Stimulated activated CD8-positive, alpha-beta memory T cell treated with anti-CD3 and anti-CD28 coated beads, Interleukin-7, amount 100 ng/mL, for 48 hours (primary cell): Measurements from ENCODE around the gene ATP11A.
"Not testable (repeated sequence)": the region's sequence is repeated elsewhere in the genome, so short reads cannot be mapped to it uniquely, and the experiment has no call there.

Experiments
- DNase-seq, 2 donors: peaks; one replicate each; pipeline ENCODE4 v3.0.0-alpha.2; 2020; ENCODE audit warnings: low read depth in 1 of 2; ENCODE audit errors: extremely low read depth in 1 of 2

Gene ATP11A

DNA sequence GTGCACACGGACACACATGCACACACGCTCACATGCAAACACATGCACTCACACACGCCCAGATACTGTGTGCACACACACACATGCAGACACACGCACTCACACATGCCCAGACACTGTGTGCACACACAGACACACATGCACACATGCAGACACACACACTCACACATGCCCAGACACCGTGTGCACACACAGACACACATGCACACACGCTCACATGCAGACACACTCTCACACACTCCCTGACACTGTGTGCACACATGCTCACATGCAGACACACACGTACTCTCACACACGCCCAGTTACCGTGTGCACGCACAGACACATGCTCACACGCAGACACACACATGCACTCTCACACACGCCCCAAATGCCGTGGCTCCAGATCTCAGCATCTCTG is 142.0 kb downstream of the ATP11A start:
- no peak for DNase-seq

DNA sequence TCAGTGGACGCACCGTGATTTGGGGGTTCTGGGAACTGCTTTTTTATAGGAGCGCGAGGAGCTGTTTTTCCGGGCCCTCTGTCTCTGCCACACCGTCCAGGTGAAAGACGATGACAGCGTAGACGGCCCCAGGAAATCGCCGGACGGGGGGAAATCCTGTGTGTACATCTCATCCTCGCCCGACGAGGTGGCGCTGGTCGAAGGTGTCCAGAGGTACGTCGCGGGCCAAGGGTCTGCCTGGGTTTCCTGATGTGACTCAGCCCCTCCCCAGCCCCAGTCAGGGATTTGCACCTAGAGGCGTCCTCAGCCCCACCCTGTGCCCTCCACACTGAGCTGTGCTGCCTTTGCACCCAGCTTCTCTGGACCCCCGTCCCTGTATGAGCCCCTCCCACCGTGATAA is 143.0 kb downstream of the ATP11A start:
- no peak for DNase-seq

DNA sequence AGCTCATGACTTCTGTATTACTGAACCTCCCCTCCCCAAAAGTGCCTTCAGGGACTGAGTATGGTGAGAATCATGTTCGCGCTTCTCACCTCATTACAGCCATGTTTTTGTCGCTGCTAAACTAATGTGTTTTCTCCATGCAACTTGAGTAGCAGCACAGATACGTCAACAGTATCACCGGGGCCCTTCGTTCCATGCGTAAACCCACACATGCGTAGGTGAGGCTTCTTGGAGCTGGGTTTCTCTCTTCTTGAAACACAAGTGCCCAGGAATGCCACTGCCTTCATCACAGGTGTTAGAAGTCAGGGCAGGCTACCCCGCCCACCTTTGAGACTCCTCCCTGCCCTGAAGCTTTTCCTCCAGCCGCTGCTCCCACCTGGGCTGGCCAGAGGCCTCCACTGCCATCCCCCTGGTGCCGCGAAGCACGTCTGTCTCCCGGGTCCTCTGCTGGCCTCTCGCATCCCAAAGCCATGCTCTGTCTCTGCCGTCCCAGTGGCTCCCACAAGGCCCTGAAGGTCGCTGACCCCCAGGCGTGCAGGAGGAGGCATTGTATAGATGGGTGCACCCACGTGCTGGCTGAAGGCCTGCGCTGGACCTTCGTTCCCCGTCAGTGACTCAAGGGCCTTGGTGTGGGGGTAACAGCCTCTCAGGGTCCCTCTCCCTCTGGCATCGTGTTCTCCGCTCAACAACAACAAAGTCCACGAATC is 143.9 kb downstream of the ATP11A start:
- DNase-seq: no peak

DNA sequence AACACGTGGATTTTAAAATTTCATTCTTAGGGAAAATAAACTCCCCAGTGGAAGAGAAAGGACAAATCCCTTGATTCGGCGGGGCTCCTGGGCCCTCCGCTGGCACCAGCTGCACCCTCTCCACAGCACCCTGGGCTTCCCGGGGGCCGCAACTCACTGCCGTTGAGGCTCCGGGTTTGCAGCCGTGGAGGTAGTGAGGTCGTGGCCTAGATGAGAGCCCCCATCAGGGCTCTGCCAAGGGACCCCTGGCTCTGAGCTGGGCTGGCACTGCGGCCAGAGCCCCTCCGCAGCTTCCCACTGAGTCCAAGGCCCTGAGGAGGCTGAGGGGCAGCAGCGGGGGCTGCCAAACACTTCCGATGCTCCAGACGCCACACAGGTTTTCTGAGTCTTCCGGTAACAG is 145.5 kb downstream of the ATP11A start:
- DNase-seq: no peak

DNA sequence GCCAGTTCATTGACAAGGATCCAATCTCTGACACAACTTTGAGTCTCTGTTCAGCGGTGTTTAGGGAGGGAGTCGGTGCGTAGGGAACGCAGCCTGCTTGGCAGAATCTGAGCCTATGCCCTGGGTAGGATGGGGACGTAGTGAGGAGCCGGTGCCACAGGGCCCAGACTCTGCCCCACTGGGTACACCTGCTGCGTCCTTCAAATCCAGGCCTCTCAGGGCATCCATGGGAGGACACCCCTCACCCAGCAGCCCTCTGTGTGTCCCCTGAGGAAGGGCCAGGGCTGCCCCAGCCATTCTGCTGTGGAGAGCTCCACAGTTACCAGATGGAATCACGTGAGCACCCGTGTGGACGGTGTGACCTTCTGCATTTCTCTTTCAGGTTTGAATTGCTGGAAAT is 146.0 kb downstream of the ATP11A start:
- DNase-seq: no peak

DNA sequence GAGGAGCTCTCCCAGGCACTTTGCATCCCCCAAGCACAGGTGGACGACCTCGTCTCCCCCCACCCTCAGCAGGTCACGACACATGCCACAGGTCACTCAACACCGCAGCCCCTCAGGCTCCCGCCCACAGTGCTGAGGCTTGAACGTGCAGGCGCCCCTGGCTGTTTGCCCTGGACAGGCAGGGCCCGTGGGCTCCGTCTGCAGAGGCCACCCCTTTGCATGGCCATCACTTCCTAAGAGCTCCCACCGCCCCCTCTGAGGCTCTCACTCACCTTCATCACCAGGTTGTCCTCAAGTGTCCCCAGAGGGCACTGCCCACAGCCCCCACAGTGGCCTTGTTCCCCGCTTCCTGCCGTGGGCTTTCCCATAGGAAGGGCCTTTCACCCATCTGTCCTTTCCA is 147.1 kb downstream of the ATP11A start:
- DNase-seq: no peak

DNA sequence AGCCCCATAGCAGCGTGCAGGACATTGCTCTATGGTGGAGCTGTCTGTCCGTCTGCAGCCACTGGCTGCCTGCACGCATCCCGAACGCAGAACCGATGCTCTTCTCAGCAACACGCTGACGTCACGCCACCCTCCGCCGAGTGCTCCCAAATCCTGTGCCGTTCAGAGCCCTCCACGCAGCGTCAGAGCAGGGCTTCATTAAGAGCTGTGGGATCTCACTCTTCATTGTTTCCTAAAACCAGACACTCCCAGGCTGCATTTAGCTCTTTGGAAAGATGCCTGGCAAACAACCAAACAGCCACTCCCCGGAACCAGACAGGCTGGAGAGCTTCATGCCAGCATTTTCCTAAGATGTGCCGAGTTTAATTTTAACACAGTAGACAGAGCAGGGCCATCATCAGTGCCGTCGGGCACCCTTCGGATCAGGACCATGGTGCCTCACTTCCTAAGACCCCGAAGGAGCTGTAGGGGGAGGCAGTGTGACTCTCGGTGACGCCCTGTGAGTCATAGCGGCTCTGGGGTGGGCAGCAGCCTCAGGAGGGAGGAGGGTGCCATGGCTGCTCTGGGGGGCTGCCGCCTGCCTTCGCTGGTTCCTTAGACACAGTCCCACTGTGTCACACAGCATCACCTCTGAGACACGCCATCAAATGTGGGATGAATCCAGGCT is 147.7 kb downstream of the ATP11A start:
- DNase-seq: no peak

DNA sequence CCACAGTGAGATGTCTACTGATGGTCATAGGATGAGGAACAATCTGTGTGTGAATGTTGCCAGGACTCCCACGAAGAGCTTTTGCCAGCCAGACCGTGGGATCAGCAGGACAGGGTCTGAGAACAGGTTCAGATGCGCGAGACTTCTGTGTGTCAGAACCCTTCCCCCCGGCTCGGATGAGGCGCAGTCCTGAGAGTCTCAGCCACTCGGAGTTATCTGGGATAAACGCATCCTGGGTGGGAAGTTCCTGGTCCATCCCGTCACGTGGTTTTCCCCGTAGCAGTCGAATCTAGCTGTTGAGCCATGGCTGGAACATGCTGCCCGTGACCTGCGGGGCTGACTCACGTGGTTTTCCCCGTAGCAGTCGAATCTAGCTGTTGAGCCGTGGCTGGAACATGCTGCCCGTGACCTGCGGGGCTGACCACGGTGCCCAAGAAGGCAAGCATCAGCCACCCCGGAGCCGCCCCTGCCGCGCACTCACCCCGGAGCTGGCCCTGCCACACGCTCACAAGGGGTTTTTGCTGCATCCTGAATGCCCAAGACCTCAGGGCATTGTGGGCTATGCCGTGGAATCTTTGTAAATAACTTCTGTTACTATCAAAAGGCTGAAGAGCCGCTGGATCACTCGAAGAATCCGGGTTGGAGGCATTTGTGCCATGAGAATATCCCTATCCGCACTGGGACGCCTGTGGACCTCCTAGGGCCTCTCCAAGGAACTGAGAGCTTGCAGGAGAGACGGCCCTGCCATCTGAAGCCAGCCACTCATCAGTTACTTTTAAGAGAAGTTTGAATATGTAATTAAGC is 148.4 kb downstream of the ATP11A start:
- DNase-seq: no peak

DNA sequence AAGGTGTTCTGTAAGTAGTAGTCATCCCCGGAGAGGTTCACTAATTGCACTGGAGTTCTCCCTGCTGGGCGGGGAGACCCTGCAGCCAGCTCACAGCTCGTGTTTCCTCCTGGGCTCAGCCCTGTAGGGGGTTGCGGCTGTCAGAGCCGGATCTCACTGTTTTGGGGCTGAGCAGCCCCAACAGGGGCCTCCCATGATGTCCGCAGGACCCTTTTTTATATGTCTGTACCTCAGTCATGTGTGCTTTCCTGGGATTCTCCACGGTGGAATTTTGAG is 148.9 kb downstream of the ATP11A start:
- DNase-seq: no peak

DNA sequence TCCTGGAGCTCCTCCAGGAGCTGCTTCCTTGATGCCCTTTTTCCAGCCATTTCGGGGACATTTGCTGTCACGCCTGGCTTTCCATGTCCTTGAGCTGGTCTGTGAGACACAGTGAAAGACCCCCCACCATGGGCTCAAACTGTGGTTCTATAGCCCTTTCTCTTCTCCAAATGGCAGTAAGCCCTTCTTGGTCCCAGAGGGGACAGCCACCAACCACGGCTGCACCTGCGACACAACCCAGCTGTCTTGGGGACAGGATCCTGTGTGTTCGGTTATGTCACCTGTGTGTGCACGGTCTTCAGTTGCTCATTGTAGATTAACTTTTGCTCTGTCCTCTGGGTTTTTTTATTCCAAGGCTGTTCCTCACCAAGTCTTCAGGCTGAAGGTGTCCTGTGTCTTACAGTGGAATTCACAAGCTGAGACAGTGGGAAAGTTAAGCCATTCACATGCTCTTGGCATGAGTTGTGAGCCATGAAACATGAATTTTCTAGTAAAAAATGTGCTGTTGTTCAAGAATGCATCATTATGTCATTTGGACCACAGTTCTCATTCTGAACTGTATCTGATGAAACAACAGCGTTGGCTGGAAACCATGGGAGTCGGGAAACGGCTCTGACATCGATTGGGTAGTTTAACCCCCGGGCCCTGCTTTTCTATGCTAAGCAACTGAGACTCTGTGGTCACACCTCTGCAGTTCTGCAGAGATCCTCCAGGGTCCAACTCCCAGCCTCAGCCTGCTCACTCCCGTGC is 149.7 kb downstream of the ATP11A start:
- DNase-seq: no peak

DNA sequence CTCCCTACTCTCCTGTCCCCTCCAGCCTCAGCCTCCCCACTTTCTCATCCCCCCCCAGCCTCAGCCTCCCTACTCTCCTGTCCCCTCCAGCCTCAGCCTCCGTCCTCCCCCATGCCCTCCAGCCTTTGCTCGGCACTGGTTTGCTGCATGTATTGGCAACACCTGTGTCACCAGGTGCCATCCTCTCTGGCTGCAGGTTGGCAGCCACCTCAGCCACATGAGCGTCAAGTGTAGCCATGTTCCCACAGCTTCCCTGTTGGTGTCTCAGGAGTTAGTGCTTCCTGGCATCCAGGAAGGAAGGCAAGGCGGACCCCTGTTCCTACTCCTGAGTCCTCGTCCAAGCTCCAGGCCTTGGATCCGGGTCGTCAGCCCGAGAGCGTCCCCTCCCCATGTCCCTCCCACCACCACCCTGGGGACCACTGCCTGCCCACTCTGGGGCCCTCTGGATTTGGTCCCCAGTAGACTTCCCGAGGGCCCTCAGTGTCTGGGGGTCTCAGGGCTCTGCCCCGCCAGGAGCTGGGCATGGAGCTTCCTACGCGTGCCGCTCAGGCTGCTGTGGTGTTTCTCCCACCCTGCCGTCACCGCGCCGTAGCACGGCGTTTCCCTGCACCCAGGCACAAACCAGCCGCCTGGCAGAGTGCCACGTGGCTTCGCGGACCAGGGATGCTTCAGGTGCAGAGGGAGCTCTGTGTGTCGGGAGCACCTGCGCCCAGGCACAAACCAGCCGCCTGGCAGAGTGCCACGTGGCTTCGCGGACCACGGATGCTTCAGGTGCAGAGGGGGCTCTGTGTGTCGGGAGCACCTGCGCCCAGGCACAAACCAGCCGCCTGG is 150.8 kb downstream of the ATP11A start:
- no peak for DNase-seq

DNA sequence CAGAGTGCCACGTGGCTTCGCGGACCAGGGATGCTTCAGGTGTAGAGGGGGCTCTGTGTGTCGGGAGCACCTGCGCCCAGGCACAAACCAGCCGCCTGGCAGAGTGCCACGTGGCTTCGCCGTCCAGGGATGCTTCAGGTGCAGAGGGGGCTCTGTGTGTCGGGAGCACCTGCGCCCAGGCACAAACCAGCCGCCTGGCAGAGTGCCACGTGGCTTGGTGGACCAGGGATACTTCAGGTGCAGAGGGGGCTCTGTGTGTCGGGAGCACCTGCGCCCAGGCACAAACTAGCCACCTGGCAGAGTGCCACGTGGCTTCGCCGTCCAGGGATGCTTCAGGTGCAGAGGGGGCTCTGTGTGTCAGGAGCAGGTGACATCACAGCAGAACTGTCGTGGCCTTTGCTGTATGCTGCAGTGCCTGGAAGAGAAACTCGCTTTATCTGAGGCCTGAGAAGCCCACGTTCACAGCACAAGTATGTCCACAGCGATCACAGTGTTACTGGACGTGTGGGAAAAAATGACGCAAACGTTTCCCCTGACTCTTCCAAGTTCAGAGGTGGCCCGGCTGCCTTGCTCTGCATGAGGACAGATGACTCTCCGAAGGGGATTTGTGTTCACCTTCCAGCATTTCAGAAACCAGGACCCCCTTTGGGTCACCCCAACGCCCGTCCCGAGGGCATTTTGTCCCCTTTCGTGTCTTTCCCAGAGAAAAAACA is 151.6 kb downstream of the ATP11A start:
- DNase-seq: not testable (repeated sequence)

DNA sequence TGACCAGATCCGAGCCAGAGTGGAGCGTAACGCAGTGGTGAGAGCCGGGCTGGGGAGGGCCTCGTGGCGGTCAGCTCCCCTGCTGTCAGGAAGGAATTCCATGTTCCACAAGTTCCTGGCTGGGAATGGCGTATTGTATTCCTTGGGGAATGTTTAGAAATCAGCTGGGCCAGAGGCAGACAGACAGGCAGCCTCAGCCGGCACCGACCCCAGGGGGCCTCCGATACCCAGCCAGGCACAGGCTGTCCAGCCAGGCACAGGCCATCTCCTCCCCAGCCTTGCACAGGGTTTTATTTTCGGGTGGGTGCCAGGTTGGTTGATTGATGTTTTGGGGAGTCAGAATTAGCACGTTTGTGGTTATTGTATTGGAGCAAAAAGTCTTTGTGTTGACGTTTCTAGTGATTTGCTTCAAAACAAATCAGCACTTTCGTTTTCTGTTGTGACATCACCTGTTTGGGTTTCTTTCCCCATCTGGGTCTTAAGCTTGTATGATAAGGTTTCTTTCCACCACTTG is 152.6 kb downstream of the ATP11A start:
- DNase-seq: no peak

DNA sequence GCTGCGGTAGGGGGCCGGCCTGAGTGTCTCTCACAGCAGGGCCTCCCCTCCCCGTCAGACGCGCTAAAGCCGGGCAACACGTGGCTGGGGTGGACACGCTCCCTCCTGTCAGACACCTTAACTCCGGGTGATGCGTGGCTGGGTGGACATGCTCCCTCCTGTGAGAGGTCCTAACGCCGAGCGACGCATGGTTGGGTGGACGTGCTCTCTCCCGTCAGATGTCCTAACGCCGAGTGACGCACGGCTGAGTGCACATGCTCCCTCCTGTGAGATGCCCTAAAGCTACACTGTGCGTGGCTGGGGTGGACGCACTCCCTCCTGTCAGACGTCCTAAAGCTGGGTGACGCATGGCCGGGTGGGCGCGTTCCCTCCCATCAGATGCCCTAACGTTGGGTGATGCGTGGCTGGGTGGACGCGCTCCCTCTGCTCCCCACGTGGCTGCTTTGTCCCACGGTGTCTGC is 153.1 kb downstream of the ATP11A start:
- DNase-seq: no peak

DNA sequence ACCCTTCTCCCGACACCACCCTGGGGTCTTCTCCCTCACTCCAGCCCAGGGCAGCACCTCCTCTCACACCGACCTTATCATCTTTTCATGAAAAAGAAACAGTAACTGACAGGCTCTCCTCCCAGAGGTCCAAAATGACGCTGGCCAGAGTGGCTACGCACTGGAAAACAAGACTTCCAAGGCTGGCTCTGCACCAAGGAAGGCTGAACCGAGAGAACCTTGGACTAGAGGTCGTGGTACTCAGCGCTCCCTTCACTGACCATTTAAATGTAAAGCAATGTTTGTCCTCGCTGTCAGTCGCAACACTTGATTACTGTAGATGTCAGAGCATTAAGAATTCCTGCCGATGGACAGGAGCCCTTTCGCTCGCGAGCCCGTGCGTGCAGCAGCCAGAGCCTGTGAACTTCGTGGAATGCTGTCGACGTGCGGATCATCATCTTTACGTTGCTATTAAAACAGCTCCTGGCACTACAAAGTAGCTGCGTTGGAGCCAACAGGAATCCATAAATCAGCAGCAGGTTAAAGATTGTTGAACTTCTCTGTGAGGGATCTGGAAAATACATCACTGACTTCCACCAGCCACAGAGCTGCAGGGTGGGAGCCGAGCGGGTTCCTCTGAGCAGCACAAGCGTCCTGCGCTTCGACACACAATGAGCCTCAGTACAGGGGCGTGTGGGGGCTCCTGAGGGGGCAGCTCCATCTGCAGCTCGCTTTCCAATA is 153.7 kb downstream of the ATP11A start:
- DNase-seq: no peak

DNA sequence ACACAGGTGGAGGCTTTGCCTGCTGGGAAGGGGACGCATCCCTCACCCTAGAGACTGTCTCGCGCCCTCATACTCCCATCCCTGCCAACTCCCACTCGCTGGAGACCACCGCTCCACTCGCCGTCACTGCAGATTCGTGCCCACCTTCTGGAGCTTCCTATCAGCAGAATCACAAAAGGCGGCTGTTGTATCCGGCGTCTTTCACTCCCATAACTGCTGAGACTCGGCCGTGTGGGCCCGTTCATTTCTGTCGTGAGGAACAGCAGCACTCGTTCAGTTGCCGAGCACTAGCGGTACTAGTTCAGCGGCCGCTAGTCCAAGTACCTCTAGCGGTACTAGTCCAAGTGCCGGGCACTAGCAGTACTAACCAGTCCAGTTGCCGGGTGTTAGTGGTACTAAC is 154.6 kb downstream of the ATP11A start:
- DNase-seq: no peak

DNA sequence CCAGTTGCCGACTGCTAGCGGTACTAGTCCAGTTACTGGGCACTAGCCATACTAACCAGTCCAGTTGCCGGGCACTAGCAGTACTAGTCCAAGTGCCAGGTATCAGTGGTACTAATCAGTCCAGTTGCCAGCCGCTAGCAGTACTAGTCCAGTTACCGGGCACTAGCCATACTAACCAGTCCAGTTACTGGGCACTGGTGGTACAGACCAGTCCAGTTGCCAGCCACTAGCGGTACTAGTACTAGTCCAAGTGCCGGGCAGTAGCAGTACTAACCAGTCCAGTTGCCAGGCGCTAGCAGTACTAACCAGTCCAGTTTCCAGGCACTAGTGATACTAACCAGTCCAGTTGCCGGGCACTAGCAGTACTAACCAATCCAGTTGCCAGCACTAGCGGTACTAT is 155.0 kb downstream of the ATP11A start:
- no peak for DNase-seq

DNA sequence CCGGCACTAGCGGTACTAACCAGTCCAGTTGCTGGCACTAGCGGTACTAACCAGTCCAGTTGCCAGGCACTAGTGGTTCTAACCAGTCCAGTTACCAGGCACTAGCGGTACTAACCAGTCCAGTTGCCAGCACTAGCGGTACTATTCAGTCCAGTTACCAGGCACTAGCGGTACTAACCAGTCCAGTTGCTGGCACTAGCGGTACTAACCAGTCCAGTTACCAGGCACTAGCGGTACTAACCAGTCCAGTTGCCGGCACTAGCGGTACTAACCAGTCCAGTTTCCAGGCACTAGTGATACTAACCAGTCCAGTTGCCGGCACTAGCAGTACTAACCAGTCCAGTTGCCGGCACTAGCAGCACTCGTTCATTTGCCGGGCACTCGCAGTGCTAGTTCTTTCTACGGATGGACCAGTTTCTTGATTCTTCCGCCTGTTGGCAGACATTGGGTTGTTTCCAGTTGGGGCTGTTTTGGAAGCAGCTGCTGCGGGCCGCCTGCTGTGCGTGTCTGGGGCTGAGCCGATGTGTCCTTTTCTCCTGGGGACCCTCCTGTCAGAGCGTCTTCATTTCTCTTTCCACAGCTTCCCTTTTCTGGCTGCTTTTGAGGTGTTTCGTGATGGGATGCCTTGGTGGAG is 155.8 kb downstream of the ATP11A start:
- no peak for DNase-seq
